DMS 273 (cell line): ENCODE data around the gene ACAD9.

Source experiments
- DNase-seq: peaks from one replicate; lab custom pipeline; 2025; ENCODE audit not compliant: unreplicated experiment; lab: John Stamatoyannopoulos, UW

Gene ACAD9

GRCh38 chr3:128933213-128933921, 53.9 kb downstream of the ACAD9 start:
- no peak for DNase-seq

- no peak for DNase-seq
These were observed 54.5 kb downstream of the ACAD9 start for GRCh38 chr3:128933922-128934253.

GRCh38 chr3:128935922-128936321, 56.5 kb downstream of the ACAD9 start:
- peak; percentile 55 for DNase-seq

GRCh38 chr3:128936341-128936740, 56.9 kb downstream of the ACAD9 start:
- peak; percentile 46 for DNase-seq

- no peak for DNase-seq
These were observed 60.8 kb downstream of the ACAD9 start for GRCh38 chr3:128940252-128940651.

GRCh38 chr3:128942161-128942952, 62.9 kb downstream of the ACAD9 start:
- no peak for DNase-seq

- DNase-seq = no peak
These were observed 65.8 kb downstream of the ACAD9 start for GRCh38 chr3:128945041-128945877.

GRCh38 chr3:128945878-128946175, 66.4 kb downstream of the ACAD9 start:
- no peak for DNase-seq

GRCh38 chr3:128946411-128946810, 67.0 kb downstream of the ACAD9 start:
- DNase-seq = no peak

- no peak for DNase-seq
These were observed 69.7 kb downstream of the ACAD9 start for GRCh38 chr3:128949158-128949557.

- peak; percentile 78 for DNase-seq
These were observed 71.0 kb downstream of the ACAD9 start for GRCh38 chr3:128950223-128950938.

GRCh38 chr3:128956440-128956839, 77.0 kb downstream of the ACAD9 start:
- DNase-seq = no peak
